Esophagus squamous epithelium (tissue), 4 donors: ENCODE data around the gene MLLT3.

Experiments used
- POLR2A ChIP-seq, 4 donors: fragments of 450-650 bp; IDR thresholded peaks; one replicate each; pipeline ENCODE4 v1.6.1; 2017; ENCODE audit warnings: antibody characterized with exemption in 4 of 4, mild to moderate bottlenecking in 4 of 4, moderate library complexity in 3 of 4
- TF ChIP-seq, protein P1 (sequence below), 6 experiments: fragments of 450-650 bp in 4 of 6; fragments of 200-600 bp in 2 of 6; sonication (generic) in 2 of 6; IDR thresholded peaks; one replicate each; pipeline ENCODE4 v1.5.1; 2016 to 2019; ENCODE audit warnings: antibody characterized with exemption in 6 of 6, mild to moderate bottlenecking in 4 of 6, moderate library complexity in 4 of 6

DNA sequence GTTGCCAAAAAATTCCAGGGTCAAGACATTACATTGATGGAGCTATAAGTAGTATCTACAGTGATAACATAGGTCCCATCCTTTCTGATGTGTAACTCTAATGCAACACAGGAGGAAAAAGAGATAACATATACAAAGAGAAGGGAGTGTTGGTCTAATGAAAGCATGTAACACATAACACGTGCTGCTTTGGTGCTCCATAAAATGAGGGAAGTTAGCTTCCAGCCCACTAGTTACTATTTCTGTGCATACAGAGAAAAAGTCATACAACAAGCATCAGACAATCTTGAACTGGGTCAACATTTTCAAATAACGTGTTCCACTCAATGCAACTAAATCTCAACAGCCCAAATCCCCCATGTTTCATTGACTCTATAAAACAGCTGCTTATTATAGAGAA lies 11.7 kb downstream of the MLLT3 start:
- TF ChIP-seq POLR2A (IDR thresholded peaks at IDR 0.05) = no peak
- TF ChIP-seq, protein P1, sequence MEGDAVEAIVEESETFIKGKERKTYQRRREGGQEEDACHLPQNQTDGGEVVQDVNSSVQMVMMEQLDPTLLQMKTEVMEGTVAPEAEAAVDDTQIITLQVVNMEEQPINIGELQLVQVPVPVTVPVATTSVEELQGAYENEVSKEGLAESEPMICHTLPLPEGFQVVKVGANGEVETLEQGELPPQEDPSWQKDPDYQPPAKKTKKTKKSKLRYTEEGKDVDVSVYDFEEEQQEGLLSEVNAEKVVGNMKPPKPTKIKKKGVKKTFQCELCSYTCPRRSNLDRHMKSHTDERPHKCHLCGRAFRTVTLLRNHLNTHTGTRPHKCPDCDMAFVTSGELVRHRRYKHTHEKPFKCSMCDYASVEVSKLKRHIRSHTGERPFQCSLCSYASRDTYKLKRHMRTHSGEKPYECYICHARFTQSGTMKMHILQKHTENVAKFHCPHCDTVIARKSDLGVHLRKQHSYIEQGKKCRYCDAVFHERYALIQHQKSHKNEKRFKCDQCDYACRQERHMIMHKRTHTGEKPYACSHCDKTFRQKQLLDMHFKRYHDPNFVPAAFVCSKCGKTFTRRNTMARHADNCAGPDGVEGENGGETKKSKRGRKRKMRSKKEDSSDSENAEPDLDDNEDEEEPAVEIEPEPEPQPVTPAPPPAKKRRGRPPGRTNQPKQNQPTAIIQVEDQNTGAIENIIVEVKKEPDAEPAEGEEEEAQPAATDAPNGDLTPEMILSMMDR (IDR thresholded peaks at IDR 0.05) = no peak
